NCI-H1436 (cell line): Measurements from ENCODE around the gene TGFBR2.

Experiments used
- DNase-seq: peaks from one replicate; lab custom pipeline; 2025; lab: John Stamatoyannopoulos, UW

Gene TGFBR2

DNA sequence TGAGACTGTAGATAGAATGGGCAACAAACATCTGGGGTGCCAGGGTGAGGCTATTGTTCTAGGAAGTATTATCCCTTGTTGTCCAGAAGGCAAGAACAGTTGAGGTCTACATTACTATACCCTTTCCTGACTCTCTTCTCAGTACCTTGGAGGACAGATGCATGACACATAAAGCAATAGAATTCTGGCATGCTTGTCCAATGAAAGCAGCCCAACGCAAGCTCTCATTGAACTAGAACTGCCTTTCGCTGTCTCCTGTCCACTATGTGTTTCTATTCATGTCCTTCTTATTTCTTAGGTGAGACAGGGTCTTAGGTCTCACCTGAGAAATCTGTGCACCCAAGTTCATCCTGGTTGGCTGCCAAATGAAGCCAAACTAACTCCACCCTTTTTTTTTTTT, 68.6 kb downstream of the TGFBR2 start:
- no peak for DNase-seq

DNA sequence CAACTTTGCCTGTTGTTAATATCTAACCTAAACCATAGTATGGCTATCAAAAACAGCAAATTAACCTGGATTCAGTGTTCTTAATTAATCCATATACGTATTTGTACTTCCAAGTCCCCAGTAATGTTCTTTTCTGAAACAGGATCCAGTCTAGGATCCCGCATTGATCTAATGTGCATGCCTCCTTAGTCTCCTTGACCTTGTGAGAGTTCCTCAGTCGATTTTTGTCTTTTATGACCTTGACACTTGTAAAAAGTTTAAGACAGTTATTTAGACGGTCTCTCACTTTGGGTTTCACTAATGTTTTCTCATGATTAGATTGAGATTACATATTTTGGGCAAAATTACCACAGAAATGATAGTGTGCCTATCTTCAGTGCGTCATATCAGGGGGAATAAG, 69.4 kb downstream of the TGFBR2 start:
- DNase-seq: no peak

DNA sequence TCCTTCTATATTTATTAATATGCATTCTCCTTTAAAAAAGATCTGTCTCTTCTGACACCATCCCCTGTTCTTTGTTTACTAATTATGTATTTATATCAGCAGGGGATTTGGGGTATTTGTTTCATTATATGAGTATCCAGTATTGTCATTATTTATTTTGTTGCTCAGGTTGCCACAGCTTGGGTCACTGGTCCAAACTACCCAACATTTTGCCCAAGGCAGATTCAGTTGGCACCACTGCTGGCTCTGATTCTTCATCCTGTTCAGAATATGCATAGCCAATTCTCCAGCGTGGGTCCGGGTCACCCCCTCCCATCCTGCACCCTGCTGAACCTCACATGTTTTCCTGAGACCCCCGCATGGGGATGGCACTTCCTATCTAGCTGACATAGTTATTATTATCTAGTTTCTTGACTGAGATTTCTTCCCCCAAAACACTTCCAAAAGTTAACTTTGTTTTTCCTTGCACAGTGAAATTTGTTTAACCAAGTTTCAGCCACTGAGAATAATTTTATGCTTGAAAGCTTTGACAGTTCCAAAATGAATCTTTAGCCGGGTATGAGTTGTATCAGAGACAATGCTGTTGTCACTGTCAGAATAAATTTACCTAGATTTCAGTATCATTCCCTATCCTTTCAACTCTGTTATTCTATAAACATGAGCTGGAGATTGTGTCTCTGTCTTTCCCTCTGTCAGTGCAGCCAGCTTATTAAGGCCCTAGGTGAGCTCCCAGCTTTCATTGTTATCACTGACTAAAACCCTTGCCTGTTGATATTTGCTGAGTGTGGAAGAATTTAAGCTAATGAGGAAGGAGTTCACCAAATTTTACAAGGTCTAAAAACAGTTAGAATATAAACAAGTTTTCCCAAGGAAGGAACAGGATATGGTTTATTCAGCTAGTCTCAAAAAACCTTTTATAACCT, 70.3 kb downstream of the TGFBR2 start:
- no peak for DNase-seq

DNA sequence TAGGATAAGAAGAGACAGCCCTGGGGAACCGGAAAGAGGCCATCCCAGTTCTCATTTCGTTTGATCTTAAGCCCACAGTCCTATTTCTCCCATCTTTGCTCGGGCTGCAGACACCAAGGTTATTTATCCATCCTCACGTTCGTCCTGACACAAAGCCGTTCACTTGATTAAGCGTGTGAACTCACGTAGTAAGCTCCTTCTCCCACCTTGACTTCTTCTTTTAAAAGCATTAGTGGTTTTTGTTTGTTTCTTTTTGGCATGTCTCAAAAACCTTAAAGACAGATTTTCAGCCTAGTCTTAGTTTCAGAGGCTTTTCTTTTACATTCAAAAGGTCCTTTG, 70.9 kb downstream of the TGFBR2 start:
- no peak for DNase-seq

DNA sequence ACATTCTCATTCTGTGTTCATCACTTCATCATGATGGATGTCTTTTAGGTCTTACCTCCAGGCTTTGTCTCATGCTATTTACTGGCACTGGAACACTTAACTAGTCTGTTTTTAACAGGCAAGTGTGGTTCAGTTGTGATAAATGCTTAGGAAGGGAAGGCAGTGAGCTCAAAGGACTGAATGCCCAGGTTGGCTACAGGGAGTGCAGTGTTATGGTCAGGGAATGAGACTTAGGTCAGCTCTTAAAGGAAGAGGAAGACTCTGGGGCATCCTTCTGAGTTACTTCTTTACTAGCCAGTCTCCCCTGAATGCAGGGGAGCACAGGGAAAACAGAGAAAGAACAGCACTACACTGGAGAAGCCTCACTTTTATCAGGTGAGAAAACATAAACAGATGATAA, 72.6 kb downstream of the TGFBR2 start:
- DNase-seq: no peak

DNA sequence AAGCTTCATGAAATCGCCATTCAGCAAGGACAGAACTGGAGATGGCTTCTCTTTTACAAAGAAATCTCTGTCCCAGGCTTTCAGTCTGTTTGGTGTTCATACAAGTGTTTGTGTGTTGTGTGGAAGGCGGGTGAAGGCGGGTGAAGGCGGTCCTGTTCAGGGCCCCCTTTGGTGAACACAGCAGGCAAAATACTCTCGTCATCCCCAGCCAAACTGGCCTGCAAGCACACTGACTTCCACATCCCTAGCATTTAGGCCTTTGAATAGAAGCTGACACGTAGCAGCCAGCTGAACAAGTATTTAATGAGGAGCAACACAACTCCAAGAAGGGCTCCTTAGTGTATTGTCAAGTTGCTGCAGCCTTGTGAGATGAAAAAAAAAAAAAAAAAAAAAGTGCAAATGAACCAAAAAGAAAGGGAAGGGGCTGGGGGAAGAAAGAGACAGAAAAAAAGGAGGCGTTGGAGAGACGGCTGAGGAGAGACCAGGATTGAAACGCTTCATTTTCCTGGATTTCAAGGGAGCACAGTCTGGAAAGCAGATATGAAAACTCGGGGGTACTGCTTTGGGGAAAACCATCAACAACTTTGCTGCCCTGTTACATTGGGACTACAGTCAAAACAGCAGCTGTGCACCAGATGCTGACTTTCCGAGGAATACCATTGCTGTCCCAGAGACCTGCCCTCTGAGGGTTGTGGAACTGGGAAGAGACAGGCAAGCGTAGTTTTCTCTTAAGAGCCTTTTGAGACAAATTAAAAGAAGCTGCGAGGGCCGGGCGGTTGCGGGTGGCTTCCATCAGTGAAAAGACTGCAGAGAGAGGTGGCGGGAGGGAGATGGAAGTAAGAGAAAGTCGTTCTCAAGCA, 74.6 kb downstream of the TGFBR2 start:
- DNase-seq: no peak

DNA sequence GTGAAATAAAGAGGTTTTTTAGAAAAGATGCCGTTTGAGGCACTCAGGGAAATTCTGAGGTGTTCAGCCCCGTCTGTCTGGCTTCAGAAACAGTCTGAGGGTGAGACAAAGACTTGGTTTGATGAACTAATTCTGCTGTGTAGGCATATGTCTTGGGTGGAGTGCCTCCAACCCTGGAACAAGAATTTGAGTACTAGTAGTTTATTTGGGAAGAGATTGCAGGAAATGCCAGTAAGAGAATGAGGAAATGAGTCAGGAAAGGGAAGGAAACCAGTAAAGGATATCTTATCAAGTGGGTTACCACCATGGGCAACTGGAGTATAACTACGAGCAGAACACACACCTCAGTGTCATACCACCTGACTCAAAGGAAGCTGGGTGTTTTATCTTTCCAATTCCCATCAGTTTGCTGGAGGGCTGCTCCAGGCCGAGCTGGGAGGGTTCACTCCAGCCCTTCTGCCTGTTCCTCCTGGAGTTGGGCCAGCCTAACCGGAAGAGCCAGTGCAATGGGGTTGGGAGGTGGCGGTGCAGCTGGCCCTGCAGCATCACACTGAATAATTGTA, 75.3 kb downstream of the TGFBR2 start:
- DNase-seq: no peak

DNA sequence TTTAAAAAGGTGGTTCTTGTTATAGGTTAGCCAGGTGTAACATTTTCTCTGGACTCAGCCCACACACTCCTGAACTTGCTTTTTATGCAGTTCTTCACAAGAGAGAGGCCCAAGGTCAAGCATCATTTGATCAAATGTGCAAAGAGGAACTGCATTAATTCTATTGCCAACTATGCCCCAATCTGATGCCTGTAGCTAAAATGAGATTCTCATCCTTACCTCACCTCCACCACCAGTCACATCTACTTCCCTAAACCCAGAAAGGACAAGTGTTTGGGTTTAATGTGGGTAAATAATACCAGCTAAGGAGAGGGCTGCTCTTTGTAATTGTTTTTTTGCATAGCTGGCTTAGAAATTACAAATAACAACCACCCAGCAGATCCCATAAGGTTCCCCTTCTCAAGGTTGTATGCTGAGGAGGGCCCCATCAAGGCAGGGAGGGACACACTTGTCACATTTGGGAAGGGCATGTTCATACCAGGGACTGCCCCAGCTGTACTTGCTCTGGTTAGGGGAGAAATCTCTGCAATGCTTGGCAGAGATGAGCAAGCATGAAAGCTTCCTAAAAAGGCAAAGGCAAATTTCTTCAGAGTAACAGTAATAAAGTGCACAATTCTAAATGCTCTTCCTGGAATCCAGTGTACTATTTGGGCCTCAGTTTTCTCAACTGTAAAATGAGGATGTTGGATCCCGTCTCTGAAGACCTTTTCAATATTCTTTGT, 76.2 kb downstream of the TGFBR2 start:
- no peak for DNase-seq

DNA sequence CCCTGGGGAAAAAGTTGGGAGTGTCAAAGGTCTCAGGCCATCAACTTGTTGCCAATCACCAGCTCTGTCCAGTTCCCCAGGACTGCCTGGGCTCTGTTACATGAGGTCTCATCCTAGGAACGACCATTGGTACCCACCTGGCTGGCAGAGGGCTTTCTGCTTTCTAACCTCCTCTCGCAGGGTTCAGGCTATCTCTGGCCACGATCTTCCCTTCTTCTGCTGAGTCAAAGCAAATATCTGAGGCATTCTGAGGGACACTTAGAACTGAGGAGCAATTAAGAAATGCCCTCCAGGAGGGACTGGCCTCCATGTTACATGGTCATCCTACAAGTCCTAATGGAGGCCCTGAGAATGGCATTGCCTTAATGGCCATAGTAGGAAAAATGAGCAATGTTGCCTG, 77.4 kb downstream of the TGFBR2 start:
- no peak for DNase-seq

DNA sequence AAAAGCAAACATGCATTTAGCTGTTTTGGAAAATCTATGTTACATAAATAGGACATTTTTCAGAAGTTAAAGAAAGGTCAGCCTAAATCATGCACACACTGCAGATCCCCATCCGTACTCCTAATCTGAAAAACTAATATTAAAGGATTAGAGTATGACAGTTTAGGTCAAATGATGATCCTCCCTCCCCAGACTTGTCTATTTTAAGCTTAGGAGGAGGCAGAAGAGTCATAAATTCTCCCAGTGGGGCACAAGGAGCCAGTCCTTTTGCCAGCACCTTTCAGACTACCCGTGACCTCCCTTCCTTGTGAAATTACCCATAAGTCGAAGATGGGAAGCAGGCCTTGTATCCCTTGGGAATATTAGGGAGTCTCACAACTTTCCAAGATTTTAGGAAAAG, 78.0 kb downstream of the TGFBR2 start:
- DNase-seq: no peak

DNA sequence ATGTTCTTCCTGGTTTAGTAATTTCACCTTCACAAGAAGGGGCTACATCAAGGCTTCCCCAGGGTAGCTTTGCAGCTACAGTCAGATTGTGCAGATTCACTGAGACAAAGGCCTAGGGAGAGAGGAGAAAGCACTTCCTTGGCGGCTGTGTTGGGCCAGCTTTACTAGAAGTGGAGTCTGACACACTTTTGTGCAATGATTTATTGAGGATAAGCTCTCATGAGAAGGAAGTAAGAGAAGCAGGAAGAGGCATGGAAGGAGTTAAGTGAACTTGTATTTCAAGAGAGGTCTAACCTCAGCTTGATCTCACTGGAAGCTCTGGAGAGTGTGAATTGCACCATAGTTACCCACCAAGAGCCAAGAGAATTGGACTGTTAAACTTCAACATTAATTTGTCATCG, 78.9 kb downstream of the TGFBR2 start:
- no peak for DNase-seq

DNA sequence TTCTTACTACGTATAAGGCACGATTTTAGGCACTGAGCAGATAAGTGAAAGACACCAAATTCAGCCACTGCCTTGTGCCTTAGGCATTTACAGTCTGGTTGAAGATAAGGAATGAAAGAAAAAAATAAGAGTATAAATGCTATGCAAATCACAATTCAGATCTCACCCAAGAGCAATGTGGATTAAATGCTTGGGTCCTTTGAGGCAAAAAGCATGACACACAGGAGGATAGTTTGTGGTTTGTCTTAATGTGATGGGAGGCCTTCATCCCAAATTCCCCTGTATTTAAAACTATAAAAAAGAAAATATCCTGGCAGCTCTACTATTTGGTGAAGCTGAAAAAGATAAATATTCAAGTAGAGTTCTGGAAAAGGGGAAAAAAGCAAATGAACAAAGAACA, 79.8 kb downstream of the TGFBR2 start:
- no peak for DNase-seq

DNA sequence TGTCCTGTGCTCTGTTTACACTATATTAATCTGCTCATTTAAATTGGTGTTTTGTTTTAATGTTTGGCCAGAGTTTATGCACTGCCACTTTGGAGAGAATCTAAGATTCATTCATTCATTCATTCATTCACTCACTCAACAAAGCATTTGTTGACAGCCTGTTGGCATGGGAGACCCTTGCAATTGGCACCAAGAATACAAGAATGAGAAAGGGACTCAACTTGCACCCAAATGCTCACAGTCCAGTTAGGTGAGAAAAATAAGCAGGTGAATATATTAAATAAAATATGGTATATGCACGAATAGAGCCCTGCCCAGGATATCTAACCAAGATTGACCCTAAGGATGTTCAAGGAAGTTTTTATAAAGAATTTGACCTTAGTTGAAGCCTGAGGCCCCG, 80.4 kb downstream of the TGFBR2 start:
- DNase-seq: no peak

DNA sequence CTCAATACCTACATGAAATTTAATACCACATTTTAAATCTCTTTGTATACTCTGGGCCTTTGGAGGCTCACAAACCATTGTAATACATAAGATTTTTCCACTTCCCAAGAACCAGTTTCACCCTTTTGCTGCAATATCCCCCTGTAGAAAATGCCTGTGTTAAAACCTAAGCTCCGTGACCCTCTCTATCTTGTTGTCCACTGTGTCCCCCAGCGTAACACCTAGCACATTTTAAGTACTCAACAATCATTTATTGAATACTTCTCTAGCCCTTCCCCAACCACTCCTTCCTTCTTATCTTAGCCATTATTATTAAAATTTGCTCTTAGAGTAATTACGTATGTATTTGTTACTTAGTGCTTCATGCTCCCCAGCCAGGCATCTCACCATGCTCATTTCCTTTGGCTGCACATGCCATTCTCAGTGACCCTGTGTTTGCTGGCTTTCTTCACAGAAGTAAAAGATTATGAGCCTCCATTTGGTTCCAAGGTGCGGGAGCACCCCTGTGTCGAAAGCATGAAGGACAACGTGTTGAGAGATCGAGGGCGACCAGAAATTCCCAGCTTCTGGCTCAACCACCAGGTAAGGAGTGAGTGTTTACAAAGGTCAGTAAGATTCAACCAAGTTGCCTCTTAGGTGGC, 81.6 kb downstream of the TGFBR2 start:
- no peak for DNase-seq

DNA sequence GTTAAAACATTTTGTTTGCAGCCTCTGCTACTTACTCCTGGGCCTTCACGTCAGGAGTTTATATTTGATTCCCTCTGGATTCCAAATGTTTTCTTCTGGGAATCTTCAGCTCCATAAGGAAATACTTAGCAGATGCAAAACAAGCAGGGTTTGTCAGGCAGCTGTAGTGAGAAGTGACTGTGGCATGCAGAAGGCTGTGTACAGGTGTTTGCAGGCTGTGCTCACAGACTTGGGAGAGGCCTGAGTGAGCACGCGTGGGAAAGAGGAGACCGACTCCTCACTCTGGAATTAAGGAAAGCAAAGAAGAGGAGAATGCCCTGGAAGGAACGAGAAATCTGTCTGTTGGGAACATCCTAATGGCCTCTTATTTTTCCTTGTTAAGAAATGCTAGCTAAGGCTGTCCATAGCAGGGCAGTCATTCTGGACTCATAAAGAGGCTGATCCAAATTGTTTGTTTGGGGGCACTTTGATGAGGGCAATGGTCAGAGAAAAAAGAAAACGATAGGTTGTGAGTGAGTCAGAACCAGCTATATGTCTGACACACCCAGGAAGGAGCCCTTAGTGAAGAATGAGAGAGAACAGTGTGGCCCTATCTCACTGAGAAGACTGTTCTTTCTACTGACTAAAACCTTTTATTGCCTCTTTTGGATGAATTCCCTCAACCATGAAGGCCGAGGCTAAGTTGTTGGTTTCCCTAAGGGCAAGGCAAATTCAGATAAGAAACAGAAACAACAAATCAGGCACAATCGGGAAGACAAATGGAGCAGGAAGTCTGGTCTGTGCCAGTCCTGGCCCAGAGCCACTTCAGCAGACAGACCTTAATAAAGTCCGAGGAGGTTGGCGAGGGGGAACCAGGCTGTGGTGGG, 82.6 kb downstream of the TGFBR2 start:
- no peak for DNase-seq

DNA sequence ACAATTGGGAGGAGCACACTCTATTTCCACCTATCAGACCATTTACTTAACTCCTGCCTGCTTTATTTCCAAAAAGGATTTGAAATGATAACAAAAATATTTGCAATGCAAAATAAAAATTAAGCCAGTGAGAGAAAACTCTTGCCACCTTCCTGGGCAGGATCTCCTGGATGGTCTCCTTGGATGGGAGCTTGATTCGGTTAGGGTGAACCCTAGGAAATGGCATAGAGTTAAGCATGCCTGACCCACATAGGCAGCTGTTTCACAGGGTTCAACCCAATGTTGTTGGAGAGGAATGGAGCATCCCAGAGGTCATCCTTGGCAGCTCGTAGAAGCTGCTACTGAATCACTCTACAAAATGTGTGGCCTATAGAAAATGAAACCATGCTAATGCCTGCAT, 83.8 kb downstream of the TGFBR2 start:
- no peak for DNase-seq

DNA sequence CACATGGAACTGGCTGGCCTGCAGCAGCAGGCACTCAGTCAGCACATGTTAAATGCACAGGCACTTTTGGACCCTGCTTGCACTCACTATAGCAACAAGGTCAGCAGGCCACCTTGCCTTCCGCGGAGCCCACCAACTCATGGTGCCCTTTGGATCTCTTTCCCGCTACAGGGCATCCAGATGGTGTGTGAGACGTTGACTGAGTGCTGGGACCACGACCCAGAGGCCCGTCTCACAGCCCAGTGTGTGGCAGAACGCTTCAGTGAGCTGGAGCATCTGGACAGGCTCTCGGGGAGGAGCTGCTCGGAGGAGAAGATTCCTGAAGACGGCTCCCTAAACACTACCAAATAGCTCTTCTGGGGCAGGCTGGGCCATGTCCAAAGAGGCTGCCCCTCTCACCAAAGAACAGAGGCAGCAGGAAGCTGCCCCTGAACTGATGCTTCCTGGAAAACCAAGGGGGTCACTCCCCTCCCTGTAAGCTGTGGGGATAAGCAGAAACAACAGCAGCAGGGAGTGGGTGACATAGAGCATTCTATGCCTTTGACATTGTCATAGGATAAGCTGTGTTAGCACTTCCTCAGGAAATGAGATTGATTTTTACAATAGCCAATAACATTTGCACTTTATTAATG, 85.0 kb downstream of the TGFBR2 start:
- no peak for DNase-seq

DNA sequence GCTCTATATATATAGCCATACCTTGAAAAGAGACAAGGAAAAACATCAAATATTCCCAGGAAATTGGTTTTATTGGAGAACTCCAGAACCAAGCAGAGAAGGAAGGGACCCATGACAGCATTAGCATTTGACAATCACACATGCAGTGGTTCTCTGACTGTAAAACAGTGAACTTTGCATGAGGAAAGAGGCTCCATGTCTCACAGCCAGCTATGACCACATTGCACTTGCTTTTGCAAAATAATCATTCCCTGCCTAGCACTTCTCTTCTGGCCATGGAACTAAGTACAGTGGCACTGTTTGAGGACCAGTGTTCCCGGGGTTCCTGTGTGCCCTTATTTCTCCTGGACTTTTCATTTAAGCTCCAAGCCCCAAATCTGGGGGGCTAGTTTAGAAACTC, 85.5 kb downstream of the TGFBR2 start:
- no peak for DNase-seq

DNA sequence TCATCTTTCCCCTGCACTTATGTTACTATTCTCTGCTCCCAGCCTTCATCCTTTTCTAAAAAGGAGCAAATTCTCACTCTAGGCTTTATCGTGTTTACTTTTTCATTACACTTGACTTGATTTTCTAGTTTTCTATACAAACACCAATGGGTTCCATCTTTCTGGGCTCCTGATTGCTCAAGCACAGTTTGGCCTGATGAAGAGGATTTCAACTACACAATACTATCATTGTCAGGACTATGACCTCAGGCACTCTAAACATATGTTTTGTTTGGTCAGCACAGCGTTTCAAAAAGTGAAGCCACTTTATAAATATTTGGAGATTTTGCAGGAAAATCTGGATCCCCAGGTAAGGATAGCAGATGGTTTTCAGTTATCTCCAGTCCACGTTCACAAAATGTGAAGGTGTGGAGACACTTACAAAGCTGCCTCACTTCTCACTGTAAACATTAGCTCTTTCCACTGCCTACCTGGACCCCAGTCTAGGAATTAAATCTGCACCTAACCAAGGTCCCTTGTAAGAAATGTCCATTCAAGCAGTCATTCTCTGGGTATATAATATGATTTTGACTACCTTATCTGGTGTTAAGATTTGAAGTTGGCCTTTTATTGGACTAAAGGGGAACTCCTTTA, 86.2 kb downstream of the TGFBR2 start:
- DNase-seq: no peak
